ENCODE results near the gene MT4.

Gene MT4

GRCh38 chr16:56564793-56565477 lies at the start of gene MT4:
TSS of gene MT4 (plus strand) at chr16:56565073. CDS start at chr16:56565129, 56 bp downstream.
- no peak for DNase-seq

GRCh38 chr16:56515665-56516064 lies 49.2 kb upstream of the MT4 start:
- DNase-seq: no peak

GRCh38 chr16:56517206-56517605 lies 47.7 kb upstream of the MT4 start:
- DNase-seq: no peak

GRCh38 chr16:56518425-56518824 lies 46.4 kb upstream of the MT4 start:
- DNase-seq: no peak

- peak; percentile 36 to 76 for DNase-seq
Observed at GRCh38 chr16:56519459-56520250, 45.2 kb upstream of the MT4 start, which contains the start of gene BBS2. TSS of gene BBS2 (minus strand) at chr16:56520024. CDS start at chr16:56519862, 162 bp downstream.

GRCh38 chr16:56520251-56520577 lies 44.7 kb upstream of the MT4 start:
- no peak for DNase-seq

GRCh38 chr16:56525236-56525635 lies 39.6 kb upstream of the MT4 start:
- DNase-seq: no peak

- DNase-seq: no peak
Observed at GRCh38 chr16:56530872-56531271, 34.0 kb upstream of the MT4 start.

- no peak for DNase-seq
Observed at GRCh38 chr16:56532714-56533113, 32.2 kb upstream of the MT4 start.

GRCh38 chr16:56534847-56535383 lies 30.0 kb upstream of the MT4 start:
- DNase-seq: no peak

GRCh38 chr16:56538331-56538730 lies 26.5 kb upstream of the MT4 start:
- DNase-seq: no peak

GRCh38 chr16:56539656-56540055 lies 25.2 kb upstream of the MT4 start:
- no peak for DNase-seq

GRCh38 chr16:56542039-56542438 lies 22.8 kb upstream of the MT4 start:
- no peak for DNase-seq

- no peak for DNase-seq
Observed at GRCh38 chr16:56547120-56547948, 17.5 kb upstream of the MT4 start.

- no peak for DNase-seq
Observed at GRCh38 chr16:56547949-56548567, 16.8 kb upstream of the MT4 start.

GRCh38 chr16:56549161-56549560 lies 15.7 kb upstream of the MT4 start:
- DNase-seq: no peak

GRCh38 chr16:56549744-56550385 lies 15.0 kb upstream of the MT4 start:
- DNase-seq: no peak

- DNase-seq: no peak
Observed at GRCh38 chr16:56551796-56552738, 12.8 kb upstream of the MT4 start.

- DNase-seq: no peak
Observed at GRCh38 chr16:56554441-56554840, 10.4 kb upstream of the MT4 start.

- DNase-seq: peak; percentile 89 to 96
Observed at GRCh38 chr16:56558024-56558747, 6.7 kb upstream of the MT4 start.

All from cerebellar nuclear complex (tissue), 1 donor.